Caco-2 (cell line): ENCODE results near the gene SGMS1. TPM values are rescaled to one million over a fixed set of nuclear protein-coding genes. Genes with fewer than 3 reads are reported as not detected.

Experiments used
- BruUV-seq: library from RNA; stranded (reverse); fragments of 400-500 nt; replicated peaks from 2 replicates; lab custom pipeline; 2021; lab: Mats Ljungman, UMichigan
- CTCF ChIA-PET: fragments of 300-600 bp; sonication (Branson Sonifier 250); formaldehyde crosslinking; loops from one replicate; lab custom pipeline; 2022; ENCODE audit warnings: antibody characterized with exemption; lab: Charles Lee
- POLR2A ChIA-PET: fragments of 300-600 bp; sonication (Branson Sonifier 250); formaldehyde crosslinking; loops from one replicate; lab custom pipeline; 2022; ENCODE audit warnings: antibody characterized with exemption; lab: Charles Lee
- DNase-seq, 2 experiments: peaks; one replicate each; pipeline versions ENCODE4 v3.0.0 to v3.0.0-alpha.2; 2020 to 2022
- H3K27me3 ChIP-seq: replicated peaks from 2 replicates; pipeline ENCODE4 v1.6.0; 2011; ENCODE audit warnings: low read length; ENCODE audit not compliant: control insufficient read depth, insufficient read depth
- H3K36me3 ChIP-seq: 2 replicates; pipeline ENCODE4 v1.5.1; 2011; ENCODE audit warnings: low read length; ENCODE audit not compliant: control insufficient read depth, insufficient read depth
- H3K4me1 ChIP-seq: fragments of 250-450 bp; sonication (Bioruptor Pico); 2 replicates; pipeline ENCODE4 v1.5.1; 2020; ENCODE audit warnings: mild to moderate bottlenecking
- H3K4me3 ChIP-seq: 2 replicates; pipeline ENCODE4 v1.5.1; 2011; ENCODE audit warnings: low read depth, mild to moderate bottlenecking, control low read depth, low read length
- H3K9me3 ChIP-seq: fragments of 250-450 bp; sonication (Bioruptor Pico); 2 replicates; pipeline ENCODE4 v1.5.1; 2020; ENCODE audit warnings: mild to moderate bottlenecking, moderate library complexity
- H3K27ac Mint-ChIP-seq: one replicate; pipeline ENCODE4 v1.8.0; 2022; ENCODE audit warnings: mixed read lengths; ENCODE audit not compliant: unreplicated experiment
- H3K27me3 Mint-ChIP-seq: one replicate; pipeline ENCODE4 v1.8.0; 2022; ENCODE audit warnings: mixed read lengths; ENCODE audit not compliant: insufficient read depth, unreplicated experiment
- H3K36me3 Mint-ChIP-seq: one replicate; pipeline ENCODE4 v1.8.0; 2022; ENCODE audit warnings: mild to moderate bottlenecking, mixed read lengths; ENCODE audit not compliant: insufficient read depth, unreplicated experiment
- H3K4me1 Mint-ChIP-seq: one replicate; pipeline ENCODE4 v1.8.0; 2022; ENCODE audit warnings: low read depth, mixed read lengths; ENCODE audit not compliant: unreplicated experiment
- H3K4me3 Mint-ChIP-seq: one replicate; pipeline ENCODE4 v1.8.0; 2022; ENCODE audit warnings: mild to moderate bottlenecking, moderate library complexity, mixed read lengths; ENCODE audit not compliant: unreplicated experiment
- H3K9me3 Mint-ChIP-seq: one replicate; pipeline ENCODE4 v1.8.0; 2022; ENCODE audit warnings: mixed read lengths; ENCODE audit not compliant: unreplicated experiment
- CTCF ChIP-seq, 2 experiments: fragments of 200-600 bp in 1 of 2; IDR thresholded peaks; 1 replicate in 1 of 2; 2 replicates in 1 of 2; pipeline versions ENCODE4 v1.5.1 to v1.8.0; 2011 to 2022; ENCODE audit warnings: antibody characterized with exemption in 1 of 2, control low read depth in 1 of 2, inconsistent platforms in 1 of 2, low read depth in 1 of 2, low read length in 1 of 2, mild to moderate bottlenecking in 1 of 2, moderate library complexity in 1 of 2; ENCODE audit not compliant: insufficient read depth in 1 of 2, severe bottlenecking in 1 of 2, unreplicated experiment in 1 of 2
- intact Hi-C: fragments of 100-400 bp; cut with micrococcal nuclease; formaldehyde crosslinking; loops from one replicate; pipeline ENCODE4 v1.10.0; 2022; ENCODE audit not compliant: unreplicated experiment
- total RNA-seq: library from RNA; stranded (reverse); gene quantifications from 2 replicates; pipeline ENCODE4 v1.2.3, GENCODE V29; 2022

SGMS1 gene
- total RNA-seq, 1 experiment from 2014 or later, result 30.5 TPM

DNA sequence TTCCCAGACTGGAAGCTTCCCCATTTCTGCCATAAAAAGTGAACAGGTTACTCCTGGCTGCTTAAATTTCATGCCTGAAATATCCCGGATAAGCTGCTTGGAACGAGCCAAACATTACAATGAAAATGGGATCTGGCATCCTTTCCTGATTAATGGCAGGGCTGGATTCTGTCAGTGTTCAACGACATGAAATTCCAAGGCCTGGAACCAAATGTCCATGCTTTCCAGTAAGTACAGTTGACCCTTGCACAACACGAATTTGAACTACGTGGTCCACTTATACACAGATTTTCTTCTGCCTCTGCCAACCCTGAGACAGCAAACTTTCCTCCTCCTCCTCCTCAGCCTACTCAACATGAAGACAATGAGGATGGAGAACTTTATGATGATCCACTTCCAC is 65.4 kb downstream of the SGMS1 start:
- intact Hi-C loops, result loop anchor here (10.0 kb wide), 1 partner anchor 194 kb away; no protein-coding TSS in a partner anchor
- BruUV-seq, result no TSS peak
- no peaks in the 10 kb centered on the region for H3K4me1 ChIP-seq
- CTCF ChIA-PET, result interaction anchor here (1.5 kb wide), 1 partner anchor 102 kb away, joined by 4 read pairs; no protein-coding TSS in a partner anchor
- H3K27me3 ChIP-seq, result no peaks in the 10 kb centered on the region
- no peaks in the 10 kb centered on the region for H3K9me3 ChIP-seq
- peaks cover 7% of the 10 kb centered on the region for H3K4me1 Mint-ChIP-seq
- TF ChIP-seq CTCF (IDR thresholded peaks at IDR 0.05; ENCODE audit: insufficient read depth in 1 of 2, low read depth in 1 of 2, low read length in 1 of 2, severe bottlenecking in 1 of 2, unreplicated experiment in 1 of 2), result no peak
- H3K27ac Mint-ChIP-seq, result no peak overlapping the region
- H3K4me3 Mint-ChIP-seq, result no peak overlapping the region
- no peaks in the 10 kb centered on the region for H3K27me3 Mint-ChIP-seq
- H3K9me3 Mint-ChIP-seq, result no peaks in the 10 kb centered on the region
- no peaks in the 10 kb centered on the region for H3K36me3 Mint-ChIP-seq
- DNase-seq, result no peak
- POLR2A ChIA-PET, result no interaction called here
- no peaks in the 10 kb centered on the region for H3K36me3 ChIP-seq
- no peak overlapping the region for H3K4me3 ChIP-seq

DNA sequence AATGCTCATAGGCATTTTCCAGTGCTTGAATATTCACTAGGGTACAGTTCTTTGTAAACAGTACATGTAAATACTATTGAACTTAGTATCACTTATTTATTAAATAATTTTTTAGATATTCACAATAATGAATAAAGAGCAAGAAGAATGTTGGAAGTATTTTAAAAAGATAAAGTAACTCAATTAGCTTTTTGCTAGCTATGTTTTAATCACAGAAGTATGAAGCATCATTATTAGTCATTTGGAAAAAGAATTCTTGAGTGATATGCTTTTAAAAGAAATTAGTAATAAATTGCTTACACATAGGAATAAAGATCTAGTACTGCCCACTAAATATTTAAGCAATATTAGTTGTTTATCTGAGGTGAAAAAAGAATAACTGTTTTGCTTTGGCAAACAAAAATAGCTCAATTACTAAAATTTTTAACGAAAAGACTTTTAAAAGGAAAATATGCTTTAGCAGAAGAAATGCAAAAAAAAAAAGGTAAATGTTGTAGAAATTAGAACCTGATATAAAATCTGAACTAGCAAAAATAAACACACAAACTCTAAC is 66.5 kb downstream of the SGMS1 start:
- no peak overlapping the region for H3K27ac Mint-ChIP-seq
- no peaks in the 10 kb centered on the region for H3K36me3 Mint-ChIP-seq
- H3K4me1 Mint-ChIP-seq, result peaks cover 13% of the 10 kb centered on the region
- Histone ChIP-seq H3K27me3 (no peaks in the 10 kb centered on the region), H3K36me3 (no peaks in the 10 kb centered on the region), H3K9me3 (no peaks in the 10 kb centered on the region), H3K4me3 (no peak overlapping the region), H3K4me1 (peaks cover 4% of the 10 kb centered on the region; the same call in 1 of the 2 replicates)
- TF ChIP-seq CTCF (IDR thresholded peaks at IDR 0.05; ENCODE audit: insufficient read depth in 1 of 2, low read depth in 1 of 2, low read length in 1 of 2, severe bottlenecking in 1 of 2, unreplicated experiment in 1 of 2), result no peak
- intact Hi-C loops, result loop anchor here (10.0 kb wide), 1 partner anchor 192 kb away; no protein-coding TSS in a partner anchor
- H3K4me3 Mint-ChIP-seq, result no peak overlapping the region
- BruUV-seq, result no TSS peak
- ChIA-PET POLR2A (no interaction called here), CTCF (interaction anchor here (0.6 to 1.5 kb wide), 2 partner anchors 103 to 335 kb away, joined by 3 to 4 read pairs; no protein-coding TSS in a partner anchor)
- no peak for DNase-seq
- no peaks in the 10 kb centered on the region for H3K9me3 Mint-ChIP-seq
- no peaks in the 10 kb centered on the region for H3K27me3 Mint-ChIP-seq

DNA sequence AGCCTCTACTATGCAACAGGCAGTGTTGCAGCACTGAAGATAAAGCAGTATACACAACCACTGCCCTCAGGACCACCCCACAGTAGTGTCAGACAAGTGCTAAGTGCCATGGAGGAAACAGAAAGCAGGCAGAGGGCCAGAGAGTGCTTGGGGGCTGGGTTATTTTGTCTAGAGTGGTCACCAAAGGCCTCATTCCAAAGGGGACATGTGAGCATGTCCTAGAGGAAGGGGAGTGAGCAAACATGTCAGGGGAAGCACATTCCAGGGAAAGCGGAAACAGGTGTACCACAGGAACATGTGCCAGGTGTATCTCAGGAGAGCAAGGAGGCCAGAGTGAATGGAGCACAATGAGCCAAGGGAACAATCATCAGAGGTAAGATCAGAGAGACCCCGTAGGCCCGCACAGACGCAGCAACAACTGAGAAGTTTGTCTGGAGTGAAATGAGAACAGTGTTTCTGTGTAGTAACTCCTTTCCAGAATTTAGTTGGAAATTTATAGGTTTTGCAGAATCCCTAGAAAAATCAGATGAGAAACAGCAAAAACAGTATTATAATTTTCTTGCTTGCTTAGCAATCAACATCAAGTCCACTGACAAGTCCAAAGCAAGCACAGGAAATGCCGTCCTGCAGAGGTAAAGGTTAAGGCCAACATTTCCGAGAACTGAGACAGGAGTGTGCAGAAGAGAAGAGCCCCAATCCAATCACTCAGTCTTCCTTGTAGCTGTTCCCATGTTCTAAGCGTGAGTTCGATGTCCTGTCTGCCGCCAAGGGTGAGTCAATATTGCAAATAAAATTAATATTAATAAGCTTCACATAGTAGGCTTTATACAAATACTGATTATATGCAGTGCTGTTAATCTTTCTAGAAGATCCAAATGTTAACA is 67.3 kb downstream of the SGMS1 start:
- no peaks in the 10 kb centered on the region for H3K9me3 Mint-ChIP-seq
- peaks cover 7% of the 10 kb centered on the region for H3K4me1 Mint-ChIP-seq
- Histone ChIP-seq H3K27me3 (no peaks in the 10 kb centered on the region), H3K4me1 (peaks cover 4% of the 10 kb centered on the region; the same call in 1 of the 2 replicates), H3K36me3 (no peaks in the 10 kb centered on the region), H3K9me3 (no peaks in the 10 kb centered on the region), H3K4me3 (no peak overlapping the region)
- H3K27me3 Mint-ChIP-seq, result no peaks in the 10 kb centered on the region
- intact Hi-C loops, result loop anchor here (10.0 kb wide), 1 partner anchor 192 kb away; no protein-coding TSS in a partner anchor
- TF ChIP-seq CTCF (IDR thresholded peaks at IDR 0.05; ENCODE audit: insufficient read depth in 1 of 2, low read depth in 1 of 2, low read length in 1 of 2, severe bottlenecking in 1 of 2, unreplicated experiment in 1 of 2), result no peak
- ChIA-PET CTCF (interaction anchor here (0.6 kb wide), 1 partner anchor 335 kb away, joined by 3 read pairs; no protein-coding TSS in a partner anchor), POLR2A (no interaction called here)
- BruUV-seq, result no TSS peak
- H3K4me3 Mint-ChIP-seq, result no peak overlapping the region
- H3K27ac Mint-ChIP-seq, result peak overlapping the region; percentile 18
- H3K36me3 Mint-ChIP-seq, result no peaks in the 10 kb centered on the region
- no peak for DNase-seq
